HEK293 (cell line): Measurements from ENCODE around the gene CD44.
"Not testable (repeated sequence)": the region's sequence is repeated elsewhere in the genome, so short reads cannot be mapped to it uniquely, and the experiment has no call there.

Experiments
- CTCF ChIA-PET: fragments of 350-600 bp; formaldehyde crosslinking; extraction: SDS; loops from one replicate; lab custom pipeline; 2021; ENCODE audit warnings: antibody characterized with exemption; lab: Yijun Ruan, JAX
- POLR2A ChIA-PET: fragments of 300-600 bp; formaldehyde crosslinking; extraction: SDS; loops from one replicate; lab custom pipeline; 2020; ENCODE audit warnings: antibody characterized with exemption, inconsistent platforms; lab: Yijun Ruan, JAX
- H3K27ac ChIP-seq: fragments of 200-500 bp; sonication (Bioruptor generic); 2 replicates; pipeline ENCODE4 v1.5.1; 2014; ENCODE audit warnings: low read depth, low read length, control low read depth, inconsistent platforms; ENCODE audit errors: extremely low read depth
- H3K36me3 ChIP-seq, 2 experiments: fragments of 200-500 bp in 1 of 2; sonication (Bioruptor generic) in 1 of 2; 1 replicate in 1 of 2; 2 replicates in 1 of 2; pipeline ENCODE4 v1.5.1; 2014 to 2017; ENCODE audit warnings: inconsistent platforms in 2 of 2, low read length in 2 of 2; ENCODE audit not compliant: control insufficient read depth in 2 of 2, insufficient read depth in 1 of 2
- H3K4me1 ChIP-seq: fragments of 200-500 bp; sonication (Bioruptor generic); 2 replicates; pipeline ENCODE4 v1.5.1; 2014; ENCODE audit warnings: mild to moderate bottlenecking, low read length, inconsistent platforms; ENCODE audit not compliant: control insufficient read depth, insufficient read depth
- H3K4me3 ChIP-seq: 2 replicates; pipeline ENCODE4 v1.5.1; 2011; ENCODE audit warnings: low read depth, mild to moderate bottlenecking, control low read depth, low read length, moderate library complexity
- H3K9me3 ChIP-seq: fragments of 200-500 bp; sonication (Bioruptor generic); 2 replicates; pipeline ENCODE4 v1.5.1; 2014; ENCODE audit warnings: low read depth, low read length, inconsistent platforms; ENCODE audit not compliant: control insufficient read depth, insufficient read depth
- EGR2 ChIP-seq: fragments of 450-650 bp; formaldehyde crosslinking; IDR thresholded peaks from 2 replicates; pipeline ENCODE4 v1.5.1; 2016; ENCODE audit warnings: low read depth, missing biosample characterization, missing genetic modification characterization
- GFI1B ChIP-seq: fragments of 450-650 bp; formaldehyde crosslinking; IDR thresholded peaks from 2 replicates; pipeline ENCODE4 v1.5.1; 2016; ENCODE audit warnings: missing biosample characterization, missing genetic modification characterization
- HOXC10 ChIP-seq: sonication (generic); formaldehyde crosslinking; IDR thresholded peaks from 2 replicates; pipeline ENCODE4 v1.8.1; 2023; ENCODE audit warnings: mild to moderate bottlenecking, missing genetic modification reagents
- KLF1 ChIP-seq: fragments of 450-650 bp; formaldehyde crosslinking; IDR thresholded peaks from 2 replicates; pipeline ENCODE4 v1.5.1; 2016; ENCODE audit warnings: missing biosample characterization, missing genetic modification characterization
- KLF7 ChIP-seq: fragments of 450-650 bp; formaldehyde crosslinking; IDR thresholded peaks from 2 replicates; pipeline ENCODE4 v1.5.1; 2016; ENCODE audit warnings: missing biosample characterization, missing genetic modification characterization, borderline replicate concordance
- KLF9 ChIP-seq: fragments of 450-650 bp; formaldehyde crosslinking; IDR thresholded peaks from 2 replicates; pipeline ENCODE4 v1.5.1; 2016; ENCODE audit warnings: missing biosample characterization, missing genetic modification characterization, low read depth
- TSHZ1 ChIP-seq: fragments of 450-650 bp; formaldehyde crosslinking; IDR thresholded peaks from 2 replicates; pipeline ENCODE4 v1.5.1; 2016; ENCODE audit warnings: missing biosample characterization, missing genetic modification characterization, borderline replicate concordance
- ZFP37 ChIP-seq: fragments of 450-650 bp; formaldehyde crosslinking; IDR thresholded peaks from 2 replicates; pipeline ENCODE4 v1.5.1; 2016; ENCODE audit warnings: missing biosample characterization, missing genetic modification characterization
- ZNF10 ChIP-seq: fragments of 450-650 bp; formaldehyde crosslinking; IDR thresholded peaks from 2 replicates; pipeline ENCODE4 v1.5.1; 2017; ENCODE audit warnings: missing biosample characterization, missing genetic modification characterization
- ZNF112 ChIP-seq: fragments of 450-650 bp; formaldehyde crosslinking; IDR thresholded peaks from 2 replicates; pipeline ENCODE4 v1.5.0; 2017; ENCODE audit warnings: missing biosample characterization, missing genetic modification characterization
- ZNF169 ChIP-seq: fragments of 450-650 bp; formaldehyde crosslinking; IDR thresholded peaks from 2 replicates; pipeline ENCODE4 v1.5.1; 2016; ENCODE audit warnings: missing biosample characterization, missing genetic modification characterization
- ZNF19 ChIP-seq: fragments of 450-650 bp; formaldehyde crosslinking; IDR thresholded peaks from 2 replicates; pipeline ENCODE4; 2016; ENCODE audit warnings: missing biosample characterization, missing genetic modification characterization, low read depth
- ZNF211 ChIP-seq: fragments of 450-650 bp; formaldehyde crosslinking; IDR thresholded peaks from 2 replicates; pipeline ENCODE4 v1.5.1; 2016; ENCODE audit warnings: low read depth, missing biosample characterization, missing genetic modification characterization
- ZNF24 ChIP-seq: fragments of 450-650 bp; formaldehyde crosslinking; IDR thresholded peaks from 2 replicates; pipeline ENCODE4 v1.5.1; 2016; ENCODE audit warnings: missing biosample characterization, missing genetic modification characterization
- ZNF266 ChIP-seq: fragments of 450-650 bp; formaldehyde crosslinking; IDR thresholded peaks from 2 replicates; pipeline ENCODE4 v1.5.1; 2016; ENCODE audit warnings: missing biosample characterization, missing genetic modification characterization, low read depth
- ZNF366 ChIP-seq: fragments of 450-650 bp; formaldehyde crosslinking; conservative IDR thresholded peaks from 2 replicates; pipeline ENCODE4 v1.5.1; 2016; ENCODE audit warnings: missing biosample characterization, missing genetic modification characterization
- ZNF48 ChIP-seq: fragments of 450-650 bp; formaldehyde crosslinking; IDR thresholded peaks from 2 replicates; pipeline ENCODE4 v1.5.1; 2016; ENCODE audit warnings: missing biosample characterization, missing genetic modification characterization
- ZNF510 ChIP-seq: fragments of 450-650 bp; formaldehyde crosslinking; IDR thresholded peaks from 2 replicates; pipeline ENCODE4 v1.5.1; 2018; ENCODE audit warnings: mild to moderate bottlenecking, missing genetic modification characterization, missing biosample characterization; ENCODE audit not compliant: insufficient replicate concordance
- ZNF558 ChIP-seq: fragments of 450-650 bp; formaldehyde crosslinking; IDR thresholded peaks from 2 replicates; pipeline ENCODE4 v1.5.1; 2016; ENCODE audit warnings: missing biosample characterization, missing genetic modification characterization
- ZNF610 ChIP-seq: fragments of 450-650 bp; formaldehyde crosslinking; IDR thresholded peaks from 2 replicates; pipeline ENCODE4 v1.5.1; 2016; ENCODE audit warnings: missing biosample characterization, missing genetic modification characterization, borderline replicate concordance
- ZNF654 ChIP-seq: fragments of 450-650 bp; formaldehyde crosslinking; IDR thresholded peaks from 2 replicates; pipeline ENCODE4 v1.5.1; 2016; ENCODE audit warnings: low read depth, missing biosample characterization, missing genetic modification characterization
- ZNF664 ChIP-seq: fragments of 450-650 bp; formaldehyde crosslinking; IDR thresholded peaks from 2 replicates; pipeline ENCODE4 v1.5.1; 2016; ENCODE audit warnings: missing biosample characterization, missing genetic modification characterization
- ZSCAN16 ChIP-seq: fragments of 450-650 bp; formaldehyde crosslinking; IDR thresholded peaks from 2 replicates; pipeline ENCODE4 v1.5.1; 2016; ENCODE audit warnings: missing biosample characterization, missing genetic modification characterization

Gene CD44

GRCh38 chr11:35105319-35106079, 33.5 kb upstream of the CD44 start (continued):
- TF ChIP-seq ZSCAN16 (tag by site-specific recombination): no peak
- no peak for TF ChIP-seq ZNF664 (tag by site-specific recombination)
- TF ChIP-seq, all 188 proteins: peak for 0

GRCh38 chr11:35106595-35106994, 32.4 kb upstream of the CD44 start:
- TF ChIP-seq KLF7 (no peak), ZNF558 (tag by site-specific recombination) (no peak), ZNF169 (no peak), HOXC10 (CRISPR knock-in tag) (no peak), ZNF610 (tag by site-specific recombination) (no peak), KLF9 (no peak)
- POLR2A ChIA-PET: no interaction called here
- Histone ChIP-seq H3K36me3 (no peaks in the 10 kb centered on the region), H3K9me3 (no peaks in the 10 kb centered on the region), H3K4me1 (no peaks in the 10 kb centered on the region), H3K4me3 (no peak overlapping the region), H3K27ac (no peak overlapping the region)
- CTCF ChIA-PET: no interaction called here

GRCh38 chr11:35107861-35108260, 31.1 kb upstream of the CD44 start:
- TF ChIP-seq ZNF654 (no peak), ZNF24 (no peak), ZSCAN16 (tag by site-specific recombination) (no peak), ZNF211 (no peak), ZFP37 (tag by site-specific recombination) (no peak), EGR2 (no peak), ZNF510 (tag by site-specific recombination) (no peak), ZNF112 (tag by site-specific recombination) (no peak), ZNF366 (tag by site-specific recombination) (no peak), ZNF10 (tag by site-specific recombination) (no peak), KLF1 (tag by site-specific recombination) (no peak), ZNF266 (tag by site-specific recombination) (no peak), TSHZ1 (no peak), ZNF48 (tag by site-specific recombination) (no peak), ZNF19 (tag by site-specific recombination) (no peak), GFI1B (no peak)
- no peaks in the 10 kb centered on the region for H3K36me3 ChIP-seq
- no peak overlapping the region for H3K27ac ChIP-seq
- no peaks in the 10 kb centered on the region for H3K9me3 ChIP-seq
- ChIA-PET CTCF (no interaction called here), POLR2A (no interaction called here)
- no peak overlapping the region for H3K4me3 ChIP-seq
- no peaks in the 10 kb centered on the region for H3K4me1 ChIP-seq

GRCh38 chr11:35108336-35108735, 30.6 kb upstream of the CD44 start:
- H3K36me3 ChIP-seq, H3K4me3 ChIP-seq, H3K4me1 ChIP-seq, H3K9me3 ChIP-seq, H3K27ac ChIP-seq, POLR2A ChIA-PET, CTCF ChIA-PET: not testable (repeated sequence)
